HEK293T (cell line): ENCODE results near the gene JAK3.

Experiments used
- ARNT ChIP-seq: fragments of 450-650 bp; IDR thresholded peaks from 2 replicates; pipeline ENCODE4 v1.6.1; 2017; ENCODE audit warnings: mild to moderate bottlenecking
- ELF4 ChIP-seq: fragments of 450-650 bp; IDR thresholded peaks from 2 replicates; pipeline ENCODE4 v1.6.1; 2017; ENCODE audit warnings: antibody characterized with exemption
- FOXA1 ChIP-seq: fragments of 450-650 bp; IDR thresholded peaks from 2 replicates; pipeline ENCODE4 v1.6.1; 2016; ENCODE audit warnings: mild to moderate bottlenecking
- FOXK2 ChIP-seq: fragments of 450-650 bp; IDR thresholded peaks from 2 replicates; pipeline ENCODE4 v1.6.1; 2016; ENCODE audit warnings: mild to moderate bottlenecking
- FOXM1 ChIP-seq: fragments of 450-650 bp; IDR thresholded peaks from 2 replicates; pipeline ENCODE4 v1.6.1; 2017; ENCODE audit warnings: mild to moderate bottlenecking, borderline replicate concordance
- HDGF ChIP-seq: fragments of 450-650 bp; IDR thresholded peaks from 2 replicates; pipeline ENCODE4 v1.6.1; 2017; ENCODE audit warnings: antibody characterized with exemption, borderline replicate concordance
- NFRKB ChIP-seq: fragments of 450-650 bp; IDR thresholded peaks from 2 replicates; pipeline ENCODE4 v1.6.1; 2016; ENCODE audit warnings: mild to moderate bottlenecking, moderate library complexity
- SP1 ChIP-seq: fragments of 450-650 bp; IDR thresholded peaks from 2 replicates; pipeline ENCODE4 v1.6.1; 2017
- SUZ12 ChIP-seq: fragments of 450-650 bp; IDR thresholded peaks from 2 replicates; pipeline ENCODE4 v1.6.1; 2016; ENCODE audit warnings: mild to moderate bottlenecking
- TARDBP ChIP-seq: fragments of 450-650 bp; IDR thresholded peaks from 2 replicates; pipeline ENCODE4 v1.6.1; 2016
- ZNF384 ChIP-seq: fragments of 450-650 bp; IDR thresholded peaks from 2 replicates; pipeline ENCODE4 v1.6.1; 2016
- TF ChIP-seq, protein P1 (sequence below): fragments of 450-650 bp; IDR thresholded peaks from 2 replicates; pipeline ENCODE4 v1.6.1; 2016

DNA sequence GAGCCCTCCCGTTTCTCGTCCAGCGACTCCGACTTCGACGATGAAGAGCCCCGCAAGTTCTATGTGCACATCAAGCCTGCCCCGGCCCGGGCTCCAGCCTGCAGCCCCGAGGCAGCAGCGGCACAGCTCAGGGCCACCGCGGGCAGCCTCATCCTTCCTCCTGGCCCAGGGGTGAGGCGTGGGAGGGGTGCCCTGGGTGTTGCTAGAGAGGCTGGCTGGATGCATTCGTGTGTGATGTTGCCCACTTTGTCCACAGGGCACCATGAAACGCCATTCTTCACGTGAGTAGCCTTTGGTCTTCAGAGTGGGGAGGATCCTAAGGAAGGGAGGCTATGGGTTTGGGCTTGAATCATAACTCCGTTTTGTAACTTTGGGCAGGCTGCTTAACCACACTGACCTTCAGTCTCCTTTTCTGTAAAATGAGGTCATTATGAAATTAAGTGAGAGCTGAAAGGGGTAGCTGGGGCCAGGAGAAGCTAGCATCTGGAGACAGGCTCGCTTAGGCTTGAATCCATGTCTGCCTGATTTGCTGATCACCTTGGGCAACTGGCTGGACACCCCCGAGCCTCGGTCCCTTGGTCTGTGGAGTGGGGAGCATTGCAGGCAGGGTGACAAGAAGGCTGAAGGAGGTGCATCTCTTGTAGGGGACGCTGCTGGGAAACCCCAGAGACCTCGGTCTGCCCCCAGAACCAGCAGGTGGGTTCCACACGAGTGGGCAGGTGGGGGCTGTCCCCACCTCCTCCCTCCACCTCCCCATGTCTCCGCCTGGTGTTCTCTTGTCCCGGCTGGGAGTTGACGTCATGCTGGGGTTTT is 71.6 kb downstream of the JAK3 start:
- TF ChIP-seq, protein P1, sequence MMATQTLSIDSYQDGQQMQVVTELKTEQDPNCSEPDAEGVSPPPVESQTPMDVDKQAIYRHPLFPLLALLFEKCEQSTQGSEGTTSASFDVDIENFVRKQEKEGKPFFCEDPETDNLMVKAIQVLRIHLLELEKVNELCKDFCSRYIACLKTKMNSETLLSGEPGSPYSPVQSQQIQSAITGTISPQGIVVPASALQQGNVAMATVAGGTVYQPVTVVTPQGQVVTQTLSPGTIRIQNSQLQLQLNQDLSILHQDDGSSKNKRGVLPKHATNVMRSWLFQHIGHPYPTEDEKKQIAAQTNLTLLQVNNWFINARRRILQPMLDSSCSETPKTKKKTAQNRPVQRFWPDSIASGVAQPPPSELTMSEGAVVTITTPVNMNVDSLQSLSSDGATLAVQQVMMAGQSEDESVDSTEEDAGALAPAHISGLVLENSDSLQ, result no peak
- TF ChIP-seq ARNT, result no peak
- no peak for TF ChIP-seq NFRKB
- TF ChIP-seq ZNF384, result no peak
- no peak for TF ChIP-seq FOXA1
- no peak for TF ChIP-seq SUZ12
- TF ChIP-seq TARDBP, result no peak
- no peak for TF ChIP-seq SP1
- TF ChIP-seq FOXM1, result no peak
- no peak for TF ChIP-seq HDGF
- TF ChIP-seq ELF4, result no peak
- TF ChIP-seq FOXK2, result no peak
